Bone marrow (tissue), 2 donors: ENCODE measurements around the gene ALDOB.
"Not testable (repeated sequence)": the region's sequence is repeated elsewhere in the genome, so short reads cannot be mapped to it uniquely, and the experiment has no call there.

ENCODE experiments used
- DNase-seq, 2 donors: peaks; one replicate each; lab custom pipeline; 2025; lab: John Stamatoyannopoulos, UW

ALDOB gene

GRCh38 chr9:101421653-101422065, 13.9 kb downstream of the ALDOB start:
- no peak for DNase-seq

DNA sequence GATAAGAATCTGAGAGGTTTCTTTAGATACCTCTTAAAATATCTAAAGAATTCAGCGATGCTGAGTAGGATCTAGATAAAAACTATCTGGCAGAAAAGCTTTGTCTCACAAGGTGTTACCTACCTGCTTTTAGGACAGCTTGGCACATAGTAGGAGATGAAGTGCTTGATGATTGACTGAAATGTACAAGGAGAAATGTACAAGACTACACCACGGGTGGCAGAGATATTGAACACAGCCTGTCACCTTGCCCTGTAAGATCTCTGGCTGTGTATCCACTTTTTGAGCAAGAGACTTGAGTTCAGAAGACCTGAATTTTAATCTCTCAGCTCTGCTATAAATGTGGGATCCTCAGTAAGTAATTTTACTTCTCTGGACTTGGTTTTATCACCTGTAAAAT, 15.7 kb downstream of the ALDOB start:
- no peak for DNase-seq

DNA sequence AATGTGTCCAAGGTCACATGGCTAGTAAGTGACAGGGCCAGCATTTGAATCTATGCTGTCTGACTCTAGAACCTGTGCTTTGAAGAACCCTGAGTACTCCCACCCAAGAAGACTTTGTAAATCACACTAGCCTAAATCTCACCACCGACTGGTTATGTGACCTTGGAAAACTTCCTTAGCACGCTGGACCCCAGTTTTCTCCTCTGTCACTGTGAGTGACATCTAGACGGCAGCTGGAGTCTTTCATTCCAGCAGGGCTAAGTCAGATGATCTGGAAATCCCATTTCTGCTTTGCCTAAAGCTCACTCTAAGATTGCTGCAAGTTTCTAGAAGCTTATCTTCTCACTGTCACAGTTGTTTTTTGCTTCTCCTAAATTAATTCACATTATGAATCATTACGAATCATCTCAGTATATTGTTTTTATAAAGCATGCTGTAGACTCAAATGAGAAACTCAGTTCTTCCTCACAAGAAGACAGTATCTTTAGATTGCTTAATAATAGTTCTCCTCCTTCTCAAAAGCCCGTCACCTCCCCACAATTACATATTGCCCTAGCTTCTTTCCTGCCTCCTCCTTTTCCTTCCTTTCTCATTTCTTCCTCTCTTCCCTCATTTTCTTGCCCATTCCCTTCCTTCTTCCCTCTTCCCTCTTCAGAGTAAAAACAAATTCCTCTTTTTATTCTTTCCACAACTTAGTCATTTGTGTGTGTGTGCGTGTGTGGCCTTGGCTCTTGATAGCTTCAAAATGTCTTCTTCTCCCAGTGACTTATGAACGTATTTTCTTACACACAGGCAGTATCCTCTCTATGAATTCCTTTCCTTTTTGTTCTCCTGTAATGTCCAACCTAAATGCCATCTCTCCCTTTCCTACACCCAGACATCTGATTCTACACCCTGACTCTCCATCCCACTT, 16.8 kb downstream of the ALDOB start:
- DNase-seq, result no peak

DNA sequence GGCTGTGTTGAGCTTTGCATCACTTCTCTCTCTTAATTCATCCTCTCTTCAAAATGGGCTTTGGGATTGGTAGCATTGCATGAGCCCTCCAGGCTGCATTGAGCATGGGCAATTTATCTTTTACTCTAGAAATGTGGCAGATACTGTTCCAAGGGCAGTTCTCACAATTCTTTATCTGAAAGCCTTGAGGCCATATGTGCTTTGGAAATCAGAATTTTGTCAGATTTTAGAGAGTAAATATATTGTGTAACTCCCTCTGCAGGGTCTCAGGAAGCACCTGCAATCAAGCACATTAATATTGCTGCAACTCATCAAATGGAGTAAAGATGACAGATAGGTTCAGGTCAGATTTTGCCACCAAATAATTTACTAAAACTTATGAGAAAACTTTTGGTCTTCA, 17.6 kb downstream of the ALDOB start:
- DNase-seq, result no peak

- DNase-seq, result no peak
Measured at GRCh38 chr9:101417389-101417788, 18.2 kb downstream of the ALDOB start.

DNA sequence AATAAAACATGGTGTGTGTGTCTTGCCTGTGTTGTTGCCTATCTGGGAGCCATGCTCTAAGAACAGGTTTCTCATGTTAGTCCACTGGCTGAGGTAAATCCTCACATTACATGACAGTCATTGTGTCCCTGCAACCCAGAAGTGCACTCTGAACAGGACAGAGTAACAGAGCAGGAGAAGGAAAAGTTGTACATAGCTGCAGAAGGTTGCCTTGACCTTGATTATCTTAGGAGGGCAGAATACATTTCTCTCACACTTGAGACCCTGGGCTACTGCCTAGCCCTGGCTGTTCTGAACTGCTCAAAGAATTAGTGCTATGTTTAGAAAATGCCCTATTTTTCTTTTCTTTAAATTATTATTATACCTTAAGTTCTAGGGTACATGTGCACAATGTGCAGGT, 20.0 kb downstream of the ALDOB start:
- DNase-seq, result no peak

DNA sequence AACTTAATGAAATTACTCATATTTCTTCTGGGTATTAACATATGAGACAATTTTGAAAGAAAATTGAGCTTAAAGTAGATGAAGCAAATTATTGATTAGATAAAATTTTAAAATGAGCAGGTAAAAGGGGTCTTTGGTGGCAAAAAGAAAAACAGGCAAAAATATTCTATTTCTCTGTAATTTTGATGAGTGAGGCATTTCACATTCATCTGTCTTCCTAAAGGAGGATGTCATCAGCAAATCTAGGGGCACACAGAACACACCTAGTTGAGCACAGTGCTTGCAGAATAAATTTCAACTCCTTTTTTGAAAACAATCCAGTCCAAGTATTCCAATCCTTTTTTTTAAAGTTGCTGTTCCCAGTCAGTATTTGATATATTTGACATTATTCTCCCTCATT, 20.7 kb downstream of the ALDOB start:
- DNase-seq, result no peak

DNA sequence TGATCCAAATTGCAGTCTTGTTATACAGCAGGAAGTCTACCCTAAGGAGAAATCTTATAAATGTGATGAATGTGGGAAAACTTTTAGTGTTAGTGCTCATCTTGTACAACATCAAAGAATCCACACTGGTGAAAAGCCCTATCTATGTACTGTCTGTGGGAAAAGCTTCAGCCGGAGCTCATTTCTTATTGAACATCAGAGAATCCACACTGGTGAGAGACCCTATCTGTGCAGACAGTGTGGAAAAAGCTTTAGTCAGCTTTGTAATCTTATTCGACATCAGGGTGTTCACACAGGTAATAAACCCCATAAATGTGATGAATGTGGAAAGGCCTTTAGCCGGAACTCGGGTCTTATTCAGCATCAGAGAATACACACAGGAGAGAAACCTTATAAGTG, 26.5 kb downstream of the ALDOB start:
- DNase-seq, result no peak

DNA sequence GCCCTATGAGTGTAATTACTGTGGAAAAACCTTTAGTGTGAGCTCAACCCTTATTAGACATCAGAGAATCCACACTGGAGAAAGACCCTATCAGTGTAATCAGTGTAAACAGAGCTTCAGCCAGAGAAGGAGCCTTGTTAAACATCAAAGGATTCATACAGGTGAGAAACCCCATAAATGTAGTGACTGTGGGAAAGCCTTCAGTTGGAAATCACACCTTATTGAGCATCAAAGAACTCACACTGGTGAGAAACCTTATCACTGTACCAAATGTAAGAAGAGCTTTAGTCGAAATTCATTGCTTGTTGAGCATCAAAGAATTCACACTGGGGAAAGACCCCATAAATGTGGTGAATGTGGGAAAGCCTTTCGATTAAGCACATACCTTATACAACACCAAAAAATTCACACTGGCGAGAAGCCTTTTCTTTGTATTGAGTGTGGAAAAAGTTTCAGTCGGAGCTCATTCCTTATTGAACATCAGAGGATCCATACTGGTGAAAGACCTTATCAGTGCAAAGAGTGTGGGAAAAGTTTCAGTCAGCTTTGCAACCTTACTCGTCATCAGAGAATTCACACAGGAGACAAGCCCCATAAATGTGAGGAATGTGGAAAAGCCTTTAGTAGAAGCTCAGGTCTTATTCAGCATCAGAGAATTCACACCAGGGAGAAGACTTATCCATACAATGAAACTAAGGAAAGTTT, 27.0 kb downstream of the ALDOB start:
- DNase-seq, result no peak

GRCh38 chr9:101403516-101404285, 31.9 kb downstream of the ALDOB start:
- no peak for DNase-seq

DNA sequence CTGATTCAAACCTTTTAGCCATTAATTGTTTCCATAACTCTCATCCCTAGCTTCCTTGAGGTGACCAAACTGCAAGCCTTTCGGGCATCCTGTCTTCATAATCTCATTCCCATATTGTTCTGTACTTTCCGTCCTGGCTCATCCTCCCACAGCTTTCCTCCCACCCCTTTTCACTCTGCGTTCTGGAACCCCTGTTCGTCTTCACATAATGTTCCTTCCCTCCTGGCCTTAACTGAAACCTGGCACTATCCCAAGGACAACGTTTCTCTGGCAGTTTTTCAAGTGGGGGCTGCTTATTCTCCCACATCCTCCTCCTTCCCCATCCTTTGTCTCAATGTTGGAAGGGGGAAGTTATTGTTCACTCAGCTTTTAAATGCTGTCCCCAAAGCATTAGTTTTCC, 35.5 kb downstream of the ALDOB start:
- DNase-seq, result no peak

- DNase-seq, result no peak
Measured at GRCh38 chr9:101399643-101399970, 36.0 kb downstream of the ALDOB start.

DNA sequence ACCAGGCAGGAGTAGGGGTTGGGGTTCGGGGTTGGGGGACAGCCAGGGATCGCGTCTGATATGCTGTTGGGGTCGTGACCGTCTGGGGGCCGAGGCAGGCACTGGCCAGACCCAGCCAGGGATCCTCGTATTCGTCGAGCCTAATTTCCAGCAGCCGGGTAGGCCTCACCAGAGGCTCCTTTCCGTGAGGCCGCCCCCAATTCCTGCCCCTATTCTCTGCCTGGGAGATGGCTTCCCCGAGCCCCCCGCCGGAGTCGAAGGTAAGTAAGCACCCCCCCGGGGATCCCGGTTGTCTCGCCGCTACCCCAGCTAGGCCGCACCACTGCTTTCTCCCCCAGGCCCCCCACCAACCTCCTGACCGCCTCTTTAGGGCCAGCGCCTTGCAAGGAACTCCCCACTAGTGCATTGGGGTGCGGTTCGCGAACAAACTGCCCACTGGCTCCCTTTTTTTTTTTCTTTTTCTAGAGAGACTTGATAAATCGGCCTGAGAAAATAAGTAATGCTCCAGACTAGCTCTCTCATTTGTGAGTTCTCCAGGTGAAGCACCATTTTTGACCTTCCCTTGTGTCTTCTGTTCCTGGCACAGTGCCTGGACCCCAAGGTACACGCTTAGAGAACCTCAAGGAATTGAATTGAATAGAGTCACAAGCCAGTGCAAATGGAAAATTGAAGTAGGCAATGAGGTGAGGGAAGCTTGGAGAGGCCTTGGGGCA, 36.5 kb downstream of the ALDOB start:
- DNase-seq, result peak in 1 of 2 donors; percentile 79

DNA sequence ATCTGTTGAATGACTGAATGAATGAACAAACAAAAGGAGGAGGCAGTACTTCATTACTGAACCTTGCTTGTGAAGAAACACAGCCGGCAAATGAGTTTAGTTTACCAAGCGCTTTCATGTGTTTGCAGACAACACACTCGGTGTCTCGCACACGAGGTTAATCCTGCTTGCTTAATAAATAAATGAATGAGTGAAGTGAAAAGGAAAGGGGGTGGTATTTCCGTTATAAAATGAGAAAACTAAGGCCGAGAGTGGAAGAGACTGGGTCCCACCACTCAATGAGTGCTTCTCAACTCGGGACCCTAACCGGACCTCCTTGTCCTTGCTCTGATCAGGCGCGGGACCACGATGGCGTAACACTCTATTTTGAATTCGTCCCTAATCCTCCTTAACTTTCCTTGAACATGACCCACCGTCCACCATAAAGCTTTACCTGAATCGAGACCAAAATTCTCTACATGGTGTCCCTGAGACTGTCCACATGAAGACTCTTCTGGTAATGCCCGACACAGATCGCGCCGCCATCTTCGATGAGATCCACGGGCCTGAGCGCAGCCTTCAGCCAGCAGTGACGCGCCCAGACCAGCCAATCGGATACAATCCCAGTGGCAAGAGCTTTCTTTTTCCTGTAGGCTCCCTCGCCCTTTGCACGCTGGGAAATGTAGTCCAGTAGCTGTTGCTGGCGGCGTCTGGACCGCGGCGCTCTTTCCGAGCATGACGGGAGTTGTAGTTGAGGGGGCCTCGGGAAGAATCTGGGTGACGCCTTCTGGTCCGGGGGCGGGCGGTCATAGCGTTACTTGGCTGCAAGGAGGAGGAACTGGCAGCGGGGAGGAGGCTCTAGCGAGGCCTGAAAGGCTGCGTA, 37.3 kb downstream of the ALDOB start, which contains the start of the genes MRPL50 and ZNF189:
MRPL50 (minus strand) TSS at position 551 of the 862 bp plus-strand sequence; CDS start at position 525, 26 bp downstream.
ZNF189 (plus strand) TSS at position 784 of the 862 bp plus-strand sequence. CDS start 306 bp downstream, outside the sequence.
- peak; percentile 96 to 99 for DNase-seq

GRCh38 chr9:101397746-101398067, 37.9 kb downstream of the ALDOB start:
- no peak for DNase-seq

GRCh38 chr9:101394687-101395086, 40.9 kb downstream of the ALDOB start:
- no peak for DNase-seq

DNA sequence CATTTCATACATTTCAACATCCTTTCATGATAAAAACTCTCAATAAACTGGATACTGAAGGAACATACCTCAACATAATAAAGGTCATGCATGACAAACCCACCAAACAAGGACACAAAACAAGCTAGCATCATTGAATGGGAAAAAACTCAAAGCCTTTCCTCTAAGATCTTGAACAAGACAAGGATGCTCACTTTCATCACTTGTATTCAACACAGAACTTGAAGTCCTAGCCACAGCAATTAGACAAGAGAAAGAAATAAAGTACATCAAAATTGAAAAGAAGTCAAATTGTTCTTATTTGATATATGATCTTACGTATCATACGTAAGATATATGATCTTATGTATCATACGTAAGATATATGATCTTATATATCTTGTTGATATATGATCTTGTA, 42.4 kb downstream of the ALDOB start:
- DNase-seq, result no peak

GRCh38 chr9:101388507-101388993, 47.0 kb downstream of the ALDOB start:
- no peak for DNase-seq

DNA sequence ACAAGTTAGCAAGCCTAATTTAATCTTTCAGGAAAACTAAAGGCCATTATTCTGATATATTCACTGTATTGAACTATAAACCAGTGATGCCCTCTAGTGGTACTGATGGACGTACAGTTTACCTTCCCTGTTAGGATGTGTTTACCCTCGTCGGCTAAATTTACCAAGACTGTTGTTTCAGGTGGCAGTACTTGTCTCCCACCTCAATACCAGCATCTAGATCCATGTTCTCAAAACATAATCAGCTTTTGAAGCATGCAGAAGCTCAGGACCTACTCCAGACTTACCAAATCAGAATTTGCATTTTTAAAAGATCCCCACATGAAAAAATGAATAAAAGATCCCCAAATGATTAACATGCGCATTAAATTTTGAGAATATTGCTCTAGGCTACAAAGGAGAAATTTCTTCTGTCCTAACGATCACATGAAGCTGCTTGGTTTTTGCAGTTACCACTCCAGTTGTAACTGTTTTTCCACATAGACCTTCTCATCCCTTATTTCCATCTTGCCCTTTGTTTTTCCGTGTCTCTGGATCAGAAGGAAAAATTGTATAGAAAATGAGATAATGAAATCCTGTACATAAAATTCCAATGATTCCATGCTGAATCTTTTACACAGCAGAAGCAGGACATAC, 47.6 kb downstream of the ALDOB start:
- no peak for DNase-seq

DNA sequence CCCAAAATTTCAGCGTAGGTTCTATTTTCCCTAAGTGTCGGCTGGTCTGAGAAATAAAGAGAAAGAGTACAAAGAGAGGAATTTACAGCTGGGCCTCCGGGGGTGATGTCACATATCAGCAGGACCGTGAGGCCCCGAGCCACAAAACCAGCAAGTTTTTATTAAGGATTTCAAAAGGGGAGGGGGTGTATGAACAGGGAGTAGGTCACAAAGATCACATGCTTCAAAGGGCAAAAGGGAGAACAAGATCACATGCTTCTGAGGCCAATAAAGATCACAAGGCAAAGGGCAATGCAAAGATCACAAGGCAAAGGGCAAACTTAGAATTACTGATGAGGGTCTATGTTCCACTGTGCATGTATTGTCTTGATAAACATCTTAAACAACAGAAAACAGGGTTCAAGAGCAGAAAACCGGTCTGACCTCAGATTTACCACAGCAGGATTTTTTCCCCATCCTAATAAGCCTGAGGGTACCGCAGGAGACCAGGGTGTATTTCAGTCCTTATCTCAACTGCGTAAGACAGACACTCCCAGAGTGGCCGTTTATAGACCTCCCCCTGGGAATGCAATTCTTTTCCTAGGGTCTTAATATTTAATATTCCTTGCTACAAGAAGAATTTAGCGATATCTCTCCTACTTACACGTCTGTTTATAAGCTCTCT, 50.6 kb downstream of the ALDOB start, which contains the start of gene BAAT:
BAAT (minus strand) TSS at position 134 of the 664 bp plus-strand sequence. CDS start 13,602 bp downstream, outside the sequence.
- DNase-seq, result not testable (repeated sequence)
